H1 (cell line): Measurements from ENCODE around the gene CEP250. TPM values are rescaled to one million over a fixed set of nuclear protein-coding genes. Genes with fewer than 3 reads are reported as not detected.

Experiments used
- BRCA1 ChIP-seq: IDR thresholded peaks from 2 replicates; pipeline ENCODE4 v1.6.1; 2012; ENCODE audit warnings: low read depth, low read length, improper control_type of control experiment
- CTCF ChIP-seq, 3 experiments: IDR thresholded peaks; 1 replicate in 2 of 3; 2 replicates in 1 of 3; pipeline versions ENCODE4 v1.5.1 to v1.6.1; 2011; ENCODE audit warnings: low read length in 3 of 3, mild to moderate bottlenecking in 3 of 3, inconsistent platforms in 2 of 3, low read depth in 1 of 3, moderate library complexity in 1 of 3; ENCODE audit not compliant: insufficient read depth in 1 of 3; ENCODE audit errors: control extremely low read depth in 1 of 3
- polyA plus RNA-seq, 7 experiments: library from polyadenylated mRNA; depleted of rRNA in 3 of 7; stranded (reverse) in 5 of 7; unstranded in 2 of 7; fragments of >200 nt in 5 of 7; fragments of 200-250 nt in 2 of 7; gene quantifications; 1 replicate in 5 of 7; 2 replicates in 1 of 7; 4 replicates in 1 of 7; pipeline versions ENCODE4 v1.2.1 to v1.2.3, GENCODE V29; 2011 to 2013; ENCODE audit warnings: missing spikeins in 2 of 7, mixed read lengths in 2 of 7
- total RNA-seq: library from RNA; stranded (reverse); fragmentation: NEBNext Ultra II Directional; extraction: Animal tissue kit (Norgen Biotek cat#: 25700); gene quantifications from 2 replicates; pipeline ENCODE4 v1.2.1, GENCODE V29; 2021

Gene CEP250
- total and polyA plus RNA-seq, 2 of the 8 experiments (the other 6 are each of a cell fraction or from before 2014, with no cell fraction given): 2.6 to 33.7 TPM

- peak; percentile 62 to 76 (median 73) for TF ChIP-seq CTCF (IDR thresholded peaks at IDR 0.05; ENCODE audit: control extremely low read depth in 1 of 3, insufficient read depth in 1 of 3, low read depth in 1 of 3, low read length in 3 of 3)
- TF ChIP-seq BRCA1: no peak
Measured at GRCh38 chr20:35523298-35523888, 68.0 kb downstream of the CEP250 start (continued).
